Endothelial cell (in vitro differentiated cells): ENCODE results near the gene MMADHC. TPM values are rescaled to one million over a fixed set of nuclear protein-coding genes. Genes with fewer than 3 reads are reported as not detected.

Experiments used
- DNase-seq: peaks from one replicate; pipeline ENCODE4 v3.0.0; 2021; ENCODE audit warnings: low spot score
- H3K27ac Mint-ChIP-seq: one replicate; pipeline ENCODE4 v1.8.0; 2021; ENCODE audit warnings: mixed read lengths, inconsistent platforms; ENCODE audit not compliant: unreplicated experiment
- H3K27me3 Mint-ChIP-seq: one replicate; pipeline ENCODE4 v1.8.0; 2021; ENCODE audit warnings: mild to moderate bottlenecking, moderate library complexity, mixed read lengths, inconsistent platforms; ENCODE audit not compliant: unreplicated experiment
- H3K36me3 Mint-ChIP-seq: one replicate; pipeline ENCODE4 v1.8.0; 2021; ENCODE audit warnings: mild to moderate bottlenecking, low read depth, mixed read lengths, inconsistent platforms; ENCODE audit not compliant: unreplicated experiment
- H3K4me1 Mint-ChIP-seq: one replicate; pipeline ENCODE4 v1.8.0; 2021; ENCODE audit warnings: mild to moderate bottlenecking, mixed read lengths, inconsistent platforms; ENCODE audit not compliant: unreplicated experiment
- H3K4me3 Mint-ChIP-seq: one replicate; pipeline ENCODE4 v1.8.0; 2021; ENCODE audit warnings: mild to moderate bottlenecking, mixed read lengths, inconsistent platforms; ENCODE audit not compliant: unreplicated experiment
- H3K9me3 Mint-ChIP-seq: one replicate; pipeline ENCODE4 v1.8.0; 2021; ENCODE audit warnings: mixed read lengths, inconsistent platforms; ENCODE audit not compliant: unreplicated experiment
- CTCF ChIP-seq: fragments of 200-600 bp; sonication (generic); IDR thresholded peaks from one replicate; pipeline ENCODE4 v1.5.0; 2021; ENCODE audit warnings: antibody characterized with exemption; ENCODE audit not compliant: unreplicated experiment
- long read RNA-seq: library from polyadenylated mRNA; unstranded; transcript quantifications from one replicate; pipeline ENCODE4 v2.0.0, GENCODE V29; 2020; ENCODE audit not compliant: unreplicated experiment
- total RNA-seq: library from RNA; stranded (reverse); fragmentation: NEBNext Ultra II Directional; extraction: Animal tissue kit (Norgen Biotek cat#: 25700); gene quantifications from one replicate; pipeline ENCODE4 v1.2.1, GENCODE V29; 2021; ENCODE audit not compliant: unreplicated experiment

The MMADHC gene
- total RNA-seq = 86.0 TPM
- long read RNA-seq, transcript MMADHC-203 (7 exons, 1,726 nt) = minor isoform, 17 of 112 reads
- long read RNA-seq, transcript MMADHC-201 (8 exons, 1,436 nt) = major isoform, 87 of 112 reads
- long read RNA-seq, partial matches to known transcripts = 4 of 112 reads
- long read RNA-seq, other reads (novel, unspliced or antisense) = 4 of 112 reads

- Mint-ChIP-seq H3K4me3 (peak within 1 kb of the TSS; percentile 98), H3K9me3 (no peaks in the 10 kb centered on the region), H3K27me3 (peaks cover 7% of the 10 kb centered on the region), H3K4me1 (peaks cover 21% of the 10 kb centered on the region), H3K36me3 (peaks cover 2% of the 10 kb centered on the region), H3K27ac (peak within 1 kb of the TSS; percentile 99)
- TF ChIP-seq CTCF = no peak
- DNase-seq = peak; percentile 90
Measured at GRCh38 chr2:149587220-149587949, at the start of gene MMADHC. Gene MMADHC, minus strand, starts transcription at chr2:149587775. Its CDS starts 678 bp downstream, at chr2:149587097.

DNA sequence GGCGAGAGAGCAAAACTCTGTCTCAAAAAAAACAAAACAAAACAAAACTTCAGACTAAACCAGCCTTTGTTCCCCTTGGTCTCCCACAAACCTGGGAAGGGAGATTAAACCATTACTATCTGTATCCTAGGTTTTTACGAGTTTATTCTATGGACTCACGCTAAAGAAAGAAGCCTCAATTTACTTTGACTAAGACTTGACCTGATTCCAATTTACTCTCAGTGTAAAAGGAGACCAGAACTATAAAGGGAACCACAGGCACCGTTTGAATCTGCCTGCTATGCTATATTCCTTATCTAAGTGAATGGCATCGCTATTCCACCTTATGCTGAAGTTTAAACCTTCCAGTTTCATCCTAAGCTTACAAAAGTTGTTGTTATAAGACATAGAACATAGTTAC is 46.5 kb upstream of the MMADHC start:
- Mint-ChIP-seq H3K9me3 (no peaks in the 10 kb centered on the region), H3K4me1 (no peaks in the 10 kb centered on the region), H3K4me3 (no peak overlapping the region), H3K36me3 (no peaks in the 10 kb centered on the region), H3K27ac (no peak overlapping the region), H3K27me3 (no peaks in the 10 kb centered on the region)
- TF ChIP-seq CTCF = no peak
- no peak for DNase-seq

DNA sequence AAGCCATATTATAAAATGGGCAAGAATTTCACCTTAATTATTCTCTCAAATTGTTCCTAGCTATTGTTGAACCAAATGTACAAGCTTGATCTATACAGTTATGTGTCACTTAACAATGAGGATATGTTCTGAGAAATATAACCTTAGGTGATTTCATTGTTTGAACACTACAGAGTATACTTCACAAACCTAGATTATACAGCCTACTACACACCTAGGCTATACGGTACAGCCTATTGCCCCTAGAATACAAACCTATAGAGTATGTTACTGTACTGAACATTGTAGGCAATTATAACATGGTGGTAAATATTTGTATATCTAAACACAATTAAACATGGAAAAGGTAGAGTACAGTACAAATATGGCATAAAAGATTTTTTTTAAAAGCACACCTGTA is 42.9 kb upstream of the MMADHC start:
- Mint-ChIP-seq H3K36me3 (no peaks in the 10 kb centered on the region), H3K4me1 (no peaks in the 10 kb centered on the region), H3K9me3 (no peaks in the 10 kb centered on the region), H3K4me3 (no peak overlapping the region), H3K27me3 (no peaks in the 10 kb centered on the region), H3K27ac (no peak overlapping the region)
- TF ChIP-seq CTCF = no peak
- no peak for DNase-seq

DNA sequence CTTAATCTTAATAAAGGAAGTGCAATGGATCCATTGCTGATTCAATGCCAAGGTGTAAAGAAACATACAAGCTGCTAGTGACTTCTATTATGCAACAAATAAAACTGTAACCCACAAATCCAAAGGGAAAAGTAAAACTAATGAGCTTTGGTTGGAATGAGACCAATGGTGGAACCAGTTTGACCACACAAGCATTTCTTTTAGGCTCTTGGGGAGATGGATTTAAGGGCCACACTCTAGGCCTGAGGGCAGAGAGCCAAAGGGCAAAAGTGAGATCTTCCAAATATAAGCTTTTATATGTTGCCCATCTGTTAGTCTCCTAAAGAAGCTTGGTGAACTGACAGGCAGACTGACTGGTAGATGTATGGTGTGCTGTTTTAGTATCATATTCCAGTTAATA is 41.5 kb upstream of the MMADHC start:
- Mint-ChIP-seq H3K4me3 (no peak overlapping the region), H3K36me3 (no peaks in the 10 kb centered on the region), H3K27me3 (no peaks in the 10 kb centered on the region)

More for the DNA sequence above, 41.5 kb upstream of the MMADHC start:
- Mint-ChIP-seq H3K4me1 (no peaks in the 10 kb centered on the region), H3K27ac (no peak overlapping the region), H3K9me3 (no peaks in the 10 kb centered on the region)
- DNase-seq = no peak
- no peak for TF ChIP-seq CTCF
